HG02884 (cell line): ENCODE measurements around the gene ABCA10.
"Not testable (repeated sequence)": the region's sequence is repeated elsewhere in the genome, so short reads cannot be mapped to it uniquely, and the experiment has no call there.

Experiments
- ATAC-seq: cut with Tn5 transposase; IDR thresholded peaks from one replicate; pipeline ENCODE4 v1.9.1; 2021; ENCODE audit warnings: mild to moderate bottlenecking, moderate library complexity; ENCODE audit not compliant: unreplicated experiment

Gene ABCA10

GRCh38 chr17:69228018-69228417 is 606 bp downstream of the ABCA10 start:
- ATAC-seq, result no peak

GRCh38 chr17:69227541-69227940 is 1.1 kb downstream of the ABCA10 start:
- ATAC-seq, result no peak

GRCh38 chr17:69223809-69224208 is 4.8 kb downstream of the ABCA10 start:
- ATAC-seq, result peak; percentile 97

DNA sequence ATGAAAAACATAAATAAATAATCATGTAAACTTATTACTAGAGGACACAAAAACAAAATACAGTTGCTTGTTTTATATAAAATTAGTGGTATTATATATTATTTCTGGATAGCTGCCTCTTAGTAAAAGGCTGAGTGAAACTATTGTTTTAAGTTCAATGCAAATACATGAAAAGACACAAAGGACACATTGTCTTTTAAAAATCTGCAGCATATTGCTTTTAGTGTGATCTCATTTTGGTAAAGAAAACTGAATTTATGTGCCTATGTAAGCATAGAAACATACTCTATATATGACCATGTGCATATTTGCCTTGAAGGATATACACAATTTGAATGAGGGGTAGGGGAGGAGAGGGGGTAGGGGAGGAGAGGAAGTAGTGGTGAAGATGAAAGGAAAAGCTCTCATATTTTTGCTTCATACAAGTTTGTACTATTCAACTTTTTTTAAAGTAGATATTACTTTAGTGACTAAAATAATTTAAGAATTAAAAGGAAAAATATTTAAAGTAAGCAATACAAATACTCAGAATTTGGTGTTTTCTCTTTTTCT is 5.8 kb downstream of the ABCA10 start:
- no peak for ATAC-seq

DNA sequence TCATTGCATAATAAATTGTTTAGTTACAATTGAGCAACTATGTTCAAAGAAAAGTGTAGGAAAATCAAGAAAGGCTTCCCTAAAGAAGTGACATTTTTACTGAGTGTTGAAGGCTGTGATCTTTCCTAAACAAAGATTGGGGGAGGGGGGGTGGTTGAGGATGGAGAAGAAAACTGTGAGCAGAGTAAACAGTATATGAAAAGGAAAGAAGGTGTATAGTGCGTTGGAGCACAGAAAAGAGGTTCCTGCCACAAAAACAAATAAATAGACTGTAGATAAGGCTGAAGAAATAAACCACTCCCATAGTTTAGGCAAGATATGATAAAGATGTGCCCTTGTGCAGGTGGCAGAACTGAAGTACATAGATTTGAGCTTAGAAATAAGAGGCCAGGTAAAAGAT is 8.5 kb downstream of the ABCA10 start:
- ATAC-seq, result no peak

- ATAC-seq, result no peak
These were observed 9.6 kb downstream of the ABCA10 start for GRCh38 chr17:69218986-69219385.

DNA sequence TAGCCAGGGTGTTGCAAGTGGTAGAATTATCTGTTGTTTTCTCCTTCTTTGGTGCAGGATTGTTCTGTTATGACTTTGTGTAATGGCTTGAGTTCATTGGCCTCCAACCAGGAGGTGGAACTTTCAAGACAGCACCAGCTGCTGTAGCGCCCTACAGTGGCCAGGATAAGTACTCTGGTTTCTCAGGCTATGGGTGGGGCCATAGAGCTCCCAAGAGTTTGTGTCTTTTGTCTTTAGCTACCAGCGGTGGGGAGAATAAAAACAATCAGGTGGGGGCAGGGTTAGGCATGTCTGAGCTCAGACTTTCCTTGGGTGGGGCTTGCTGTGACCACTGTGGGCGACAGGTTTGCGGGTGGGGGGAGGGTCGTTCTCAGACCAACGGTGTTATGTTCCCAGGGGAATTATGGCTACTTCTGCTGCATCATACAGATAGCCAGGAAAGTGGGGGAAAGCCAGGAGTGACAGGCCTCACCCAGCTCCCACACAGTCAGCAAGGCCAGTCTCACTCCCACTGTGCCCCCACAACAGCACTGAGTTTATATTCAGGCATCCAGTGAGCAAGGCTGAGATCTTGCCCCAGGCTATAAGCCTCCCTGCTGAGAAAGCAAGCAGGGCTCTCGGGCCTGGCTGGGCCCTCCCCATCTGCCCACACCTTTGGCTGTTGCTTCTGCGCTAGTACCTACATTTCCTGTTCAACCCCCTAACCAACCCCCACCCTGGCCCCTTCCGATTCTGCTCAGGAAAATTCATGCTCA is 15.4 kb downstream of the ABCA10 start:
- no peak for ATAC-seq

DNA sequence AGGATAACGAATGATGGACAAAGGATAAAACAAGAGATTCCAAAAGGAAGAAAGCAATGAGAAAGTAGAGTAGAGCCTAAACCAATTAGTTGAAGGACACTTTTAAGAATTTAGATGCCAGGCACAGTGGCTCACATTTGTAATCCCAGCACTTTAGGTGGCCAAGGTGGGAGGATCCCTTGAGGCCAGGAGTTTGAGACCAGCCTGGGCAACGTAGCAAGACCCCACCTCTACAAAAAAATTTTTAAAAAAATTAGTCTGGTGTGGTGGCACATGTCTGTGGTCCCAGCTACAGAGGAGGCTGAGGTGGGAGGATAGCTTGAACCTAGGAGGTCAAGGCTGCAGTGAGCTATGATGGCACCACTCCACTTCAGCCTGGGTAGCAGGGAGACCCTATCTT is 20.0 kb downstream of the ABCA10 start:
- ATAC-seq, result no peak

- ATAC-seq, result no peak
These were observed 21.5 kb downstream of the ABCA10 start for GRCh38 chr17:69207151-69207550.

GRCh38 chr17:69198238-69198637 is 30.4 kb downstream of the ABCA10 start:
- no peak for ATAC-seq

GRCh38 chr17:69196105-69196653 is 32.4 kb downstream of the ABCA10 start:
- ATAC-seq, result not testable (repeated sequence)

DNA sequence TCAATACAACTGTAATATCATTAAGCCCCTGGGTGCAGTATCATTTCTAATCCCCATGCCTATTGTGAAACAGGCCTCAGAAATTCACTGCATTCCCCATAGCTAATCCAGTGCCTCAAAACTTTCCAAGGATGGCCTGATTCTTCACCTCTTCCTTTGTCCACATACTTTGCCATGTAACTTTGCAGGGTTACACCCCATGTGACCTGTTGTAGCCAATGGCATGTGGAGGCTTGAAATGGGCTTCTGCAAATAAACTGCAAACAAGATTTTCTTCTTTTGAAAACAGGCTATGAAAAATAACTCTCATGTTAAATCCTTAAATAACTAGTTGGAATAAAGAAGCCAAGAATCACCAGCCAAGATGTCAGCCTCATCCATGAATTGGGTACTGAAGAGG is 35.9 kb downstream of the ABCA10 start:
- ATAC-seq, result no peak

GRCh38 chr17:69188796-69189195 is 39.8 kb downstream of the ABCA10 start:
- no peak for ATAC-seq

- no peak for ATAC-seq
These were observed 40.6 kb downstream of the ABCA10 start for GRCh38 chr17:69188064-69188463.

DNA sequence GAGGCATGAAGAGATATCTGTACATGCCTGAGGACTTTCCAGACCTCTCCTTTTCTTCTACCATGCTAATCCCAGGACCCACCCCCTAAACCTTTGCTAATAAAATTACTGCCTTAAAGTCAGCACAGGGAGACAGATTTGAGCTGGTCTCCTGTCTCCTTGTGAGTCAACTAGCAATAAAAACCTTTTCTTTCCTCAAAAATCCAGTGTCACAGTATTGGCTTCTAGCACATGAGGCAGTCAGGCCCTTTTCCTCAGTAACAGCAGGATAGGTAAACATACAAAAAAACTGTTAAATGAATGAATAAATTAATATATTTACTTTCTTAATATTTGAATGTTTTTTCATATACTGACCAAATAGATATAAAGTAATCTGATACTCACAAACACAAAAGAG is 41.3 kb downstream of the ABCA10 start:
- no peak for ATAC-seq

GRCh38 chr17:69179227-69179952 is 49.2 kb downstream of the ABCA10 start:
- ATAC-seq, result no peak

GRCh38 chr17:69176457-69176795 is 52.2 kb downstream of the ABCA10 start:
- no peak for ATAC-seq

DNA sequence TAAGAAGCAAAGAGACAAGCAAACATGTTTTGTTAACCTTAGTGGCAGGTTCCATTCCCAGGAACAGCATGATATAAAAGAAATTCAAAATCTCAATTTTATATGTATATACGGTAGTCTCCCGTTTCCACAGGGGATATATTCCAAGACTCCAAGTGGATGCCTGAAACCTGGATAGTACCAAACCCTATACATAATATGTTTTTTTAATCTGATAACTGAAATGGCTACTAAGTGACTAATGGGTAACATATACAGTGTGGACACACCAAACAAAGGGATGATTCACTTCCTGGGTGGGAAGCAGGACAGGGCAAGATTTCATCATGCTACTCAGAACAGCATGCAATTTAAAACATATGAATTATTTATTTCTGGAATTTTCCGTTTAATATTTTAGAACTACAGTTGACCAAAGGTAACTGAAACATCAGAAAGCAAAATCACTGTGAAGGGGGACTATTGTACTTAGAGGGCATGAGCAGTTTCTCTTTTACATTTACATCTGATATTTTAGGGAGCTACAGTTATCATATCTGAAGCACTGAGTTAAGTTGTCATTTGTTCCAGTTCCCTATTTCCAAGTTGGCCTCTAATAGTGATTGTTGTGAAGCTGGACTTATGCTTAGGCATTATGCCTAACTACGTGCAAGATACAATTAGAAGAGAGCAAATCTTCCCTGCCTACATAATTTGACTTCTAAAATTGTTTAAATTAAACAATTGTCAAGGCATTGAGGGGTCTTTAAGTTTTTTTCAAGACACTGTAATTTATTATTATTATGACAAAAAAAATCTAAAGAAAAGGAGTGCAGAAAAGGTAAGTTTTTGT is 52.8 kb downstream of the ABCA10 start:
- ATAC-seq, result no peak

DNA sequence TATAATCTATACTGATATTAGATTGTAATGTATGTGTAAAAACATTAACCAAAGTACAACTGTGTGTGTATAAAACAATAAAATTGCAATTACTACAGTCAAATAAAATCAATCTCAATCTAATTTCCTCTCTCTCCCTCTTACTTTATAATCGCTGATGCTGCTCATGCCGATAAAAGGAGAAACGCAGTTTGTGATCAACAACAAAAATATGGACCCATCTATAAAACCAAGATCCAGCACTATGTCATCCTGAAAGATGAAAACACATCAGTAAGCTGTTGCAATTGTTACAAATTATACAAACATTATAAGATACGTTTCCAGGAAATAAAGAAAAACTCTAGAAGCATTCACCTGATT is 53.4 kb downstream of the ABCA10 start:
- no peak for ATAC-seq

GRCh38 chr17:69173118-69173517 is 55.5 kb downstream of the ABCA10 start:
- no peak for ATAC-seq

- ATAC-seq, result no peak
These were observed 58.2 kb downstream of the ABCA10 start for GRCh38 chr17:69170377-69170776.
